HG03378 (cell line): ENCODE measurements around the gene GLCE.
"Not testable (repeated sequence)": the region's sequence is repeated elsewhere in the genome, so short reads cannot be mapped to it uniquely, and the experiment has no call there.

Experiments
- ATAC-seq: cut with Tn5 transposase; IDR thresholded peaks from one replicate; pipeline ENCODE4 v1.9.1; 2021; ENCODE audit warnings: mild to moderate bottlenecking, moderate library complexity; ENCODE audit not compliant: unreplicated experiment

The GLCE gene

GRCh38 chr15:69244798-69245197, 84.4 kb downstream of the GLCE start:
- no peak for ATAC-seq

- ATAC-seq = no peak
These were observed 92.7 kb downstream of the GLCE start for GRCh38 chr15:69253156-69253555.

DNA sequence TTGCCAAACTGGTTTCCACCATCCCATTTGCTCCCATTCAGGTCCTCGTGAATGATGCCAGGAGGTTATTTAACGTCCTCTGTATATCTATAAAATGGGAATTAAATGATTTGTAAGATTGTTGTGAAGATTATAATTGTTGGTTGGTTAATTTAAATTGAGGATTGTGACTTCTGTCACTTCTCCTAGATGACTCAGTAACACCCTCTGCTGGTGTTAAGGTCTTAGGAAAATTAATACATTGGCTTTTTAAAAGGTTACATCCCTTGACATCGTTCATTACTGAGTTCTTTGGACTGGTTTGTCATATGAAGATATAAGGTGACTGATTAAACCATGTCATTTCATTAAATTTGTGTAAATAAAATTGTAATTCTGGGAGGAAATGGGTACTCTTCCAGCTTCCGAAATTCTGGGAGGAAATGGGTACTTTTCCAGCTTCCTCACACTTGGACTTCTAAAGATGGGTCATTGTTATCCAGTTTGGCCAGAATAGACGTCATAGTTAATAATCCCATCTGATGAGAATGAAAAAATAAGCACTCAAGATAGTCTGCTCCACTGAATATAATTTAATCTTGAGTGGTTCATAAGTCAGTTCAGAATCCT, 105.0 kb downstream of the GLCE start:
- no peak for ATAC-seq

DNA sequence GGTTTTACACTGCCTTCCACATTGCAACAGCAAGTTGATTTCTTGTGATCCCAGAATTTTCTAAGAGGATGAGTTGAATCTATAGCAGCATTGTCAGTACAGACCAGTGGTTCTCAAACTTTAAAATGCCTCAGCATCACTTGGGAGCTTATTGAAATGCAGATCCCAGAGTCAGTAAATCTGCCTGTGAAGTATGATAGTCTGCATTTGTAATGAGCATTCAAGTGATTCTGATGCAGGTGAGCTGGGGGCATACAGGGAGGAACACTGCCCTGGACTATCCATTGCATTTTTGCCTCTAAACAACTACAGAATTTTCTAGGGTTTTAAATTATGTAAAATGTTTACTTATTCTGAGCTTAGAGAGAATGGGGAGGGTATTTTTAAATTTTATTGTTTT, 110.8 kb downstream of the GLCE start:
- ATAC-seq = no peak

DNA sequence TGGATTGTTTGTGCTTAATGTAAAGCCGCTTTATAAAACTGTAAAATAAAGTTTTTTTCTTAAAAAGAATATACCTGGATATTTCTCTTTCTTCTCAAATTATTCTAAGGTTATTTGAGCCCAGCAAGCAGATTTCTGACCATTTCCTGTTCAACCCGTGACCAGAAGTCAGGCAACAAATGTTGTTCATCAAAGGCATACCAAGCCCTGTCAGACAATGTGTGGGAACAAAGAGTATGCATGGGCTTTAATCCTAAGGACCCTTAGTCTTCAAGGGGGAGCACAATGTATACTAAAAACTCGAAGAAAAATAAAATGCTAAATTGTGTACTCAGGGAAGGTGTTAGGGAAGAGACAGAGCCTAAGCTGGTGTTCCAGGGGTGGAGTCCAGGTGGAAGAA, 111.7 kb downstream of the GLCE start:
- ATAC-seq = no peak

- ATAC-seq = no peak
These were observed 112.5 kb downstream of the GLCE start for GRCh38 chr15:69272891-69273290.

GRCh38 chr15:69275074-69275670, 114.7 kb downstream of the GLCE start:
- no peak for ATAC-seq

GRCh38 chr15:69275933-69276560, 115.6 kb downstream of the GLCE start:
- no peak for ATAC-seq

GRCh38 chr15:69277316-69277715, 116.9 kb downstream of the GLCE start:
- no peak for ATAC-seq

DNA sequence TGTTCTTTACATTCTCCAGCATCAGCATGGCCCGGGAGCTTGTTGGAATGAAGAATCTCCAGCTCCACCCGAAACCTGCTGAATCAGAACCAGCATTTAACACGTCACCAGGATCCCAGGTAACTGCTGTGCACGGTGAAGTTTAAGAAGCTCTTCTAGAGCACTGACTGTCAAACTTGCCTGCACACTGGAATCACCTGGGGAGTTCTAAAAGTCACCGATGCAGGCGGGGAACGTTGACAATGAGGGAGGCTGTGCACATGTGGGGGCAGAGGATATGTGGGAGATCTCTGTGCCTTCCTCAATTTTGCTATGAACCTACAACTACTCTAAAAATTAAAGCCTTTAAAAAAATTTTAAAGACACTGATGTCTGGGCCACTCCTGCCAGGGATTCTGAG, 119.2 kb downstream of the GLCE start:
- ATAC-seq = no peak

- no peak for ATAC-seq
These were observed 120.3 kb downstream of the GLCE start for GRCh38 chr15:69280783-69281182.

- no peak for ATAC-seq
These were observed 121.8 kb downstream of the GLCE start for GRCh38 chr15:69282104-69282743.

- no peak for ATAC-seq
These were observed 125.4 kb downstream of the GLCE start for GRCh38 chr15:69285834-69286233.

DNA sequence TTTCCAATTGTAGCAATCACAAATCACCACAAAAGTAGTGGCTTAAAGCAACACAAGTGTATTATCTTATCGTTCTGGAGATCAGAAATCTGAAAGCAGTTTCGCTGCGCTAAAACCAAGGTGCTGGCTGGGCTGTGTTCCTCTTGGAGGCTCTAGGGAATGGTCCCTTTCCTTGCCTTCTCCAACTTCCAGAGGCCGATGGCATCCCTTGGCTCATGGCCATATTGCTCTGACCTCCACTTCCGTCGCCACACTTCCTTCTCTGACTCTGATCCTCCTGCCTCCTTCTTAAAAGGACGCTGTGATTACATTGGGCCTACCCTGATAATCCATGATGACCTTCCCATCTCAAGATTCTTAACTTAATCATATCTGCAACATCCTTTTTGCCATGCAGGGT, 127.6 kb downstream of the GLCE start:
- no peak for ATAC-seq

DNA sequence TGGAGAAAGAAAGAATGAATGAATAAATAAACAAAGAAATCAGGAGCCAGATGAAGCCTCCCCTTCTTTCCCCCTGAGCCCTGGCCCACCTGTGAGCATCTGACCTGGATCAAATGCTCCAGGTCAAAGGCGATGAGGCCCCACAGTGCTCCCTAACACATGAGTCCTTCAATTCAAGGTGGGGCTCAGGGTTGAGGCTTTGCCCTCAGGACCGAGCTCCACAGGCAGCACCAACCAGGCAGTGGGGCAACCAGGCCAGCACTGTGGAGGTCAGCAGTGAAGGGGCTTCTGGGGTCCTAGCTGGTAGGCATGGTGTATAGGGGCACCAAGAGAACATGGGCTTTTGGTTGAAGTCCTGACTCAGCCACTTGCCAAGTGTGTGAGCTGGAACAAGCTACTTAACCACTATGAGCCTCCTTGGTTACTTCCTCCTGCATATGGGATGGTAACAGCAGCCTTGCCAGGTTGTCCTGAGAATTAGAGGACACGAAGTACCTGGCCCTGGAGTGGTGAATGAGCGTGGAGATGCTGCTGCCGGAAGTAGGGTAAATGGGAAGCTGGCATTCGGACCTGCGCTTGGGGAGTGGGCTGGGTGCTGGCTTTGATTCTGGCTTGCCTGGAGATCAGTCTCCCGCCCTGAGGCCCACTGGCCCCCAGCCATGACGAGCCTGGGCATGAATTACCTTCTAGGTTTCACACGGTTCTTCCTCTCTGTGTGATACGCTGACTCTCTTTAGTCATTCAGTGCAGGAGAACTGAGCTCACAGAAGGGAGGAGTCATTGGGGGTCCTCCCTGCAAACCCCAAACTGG, 128.3 kb downstream of the GLCE start:
- ATAC-seq = no peak

DNA sequence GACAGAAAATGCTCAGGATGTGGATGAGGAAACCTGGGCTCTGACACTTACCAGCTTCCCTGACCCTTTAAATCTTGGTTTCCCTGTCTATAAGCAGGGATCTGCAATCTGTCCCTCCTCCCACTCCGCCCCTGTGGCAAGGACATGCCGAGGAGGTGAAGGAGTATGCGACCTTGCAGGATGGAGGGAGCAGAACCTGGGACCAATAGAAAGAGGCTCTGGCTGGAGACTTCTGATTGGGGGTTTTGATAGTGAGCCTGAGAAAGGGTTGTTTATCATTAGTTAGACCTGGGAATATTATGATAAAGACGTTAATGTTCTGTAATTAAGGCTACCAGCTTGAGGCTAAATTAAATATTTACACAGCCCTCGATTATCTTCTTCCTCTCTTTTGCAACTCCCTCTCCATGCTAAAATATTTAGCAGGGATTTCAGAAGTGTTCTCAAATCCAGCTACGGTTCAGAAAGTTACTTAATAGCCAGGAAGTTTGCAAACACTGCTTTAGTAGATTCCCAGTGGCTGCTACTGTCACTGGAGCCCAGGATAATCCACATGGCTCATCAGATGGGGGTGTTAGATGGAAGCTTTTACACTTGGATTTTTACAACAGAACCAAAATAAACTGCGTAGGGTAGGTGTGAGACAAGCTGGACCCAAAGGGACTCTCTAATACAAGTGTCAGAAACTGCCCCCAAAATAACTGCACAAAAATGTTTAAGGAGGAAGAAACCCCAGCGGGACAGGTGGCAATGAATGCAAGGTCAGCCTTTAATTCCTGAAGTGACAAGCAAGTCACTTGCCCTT, 129.1 kb downstream of the GLCE start:
- ATAC-seq = no peak

DNA sequence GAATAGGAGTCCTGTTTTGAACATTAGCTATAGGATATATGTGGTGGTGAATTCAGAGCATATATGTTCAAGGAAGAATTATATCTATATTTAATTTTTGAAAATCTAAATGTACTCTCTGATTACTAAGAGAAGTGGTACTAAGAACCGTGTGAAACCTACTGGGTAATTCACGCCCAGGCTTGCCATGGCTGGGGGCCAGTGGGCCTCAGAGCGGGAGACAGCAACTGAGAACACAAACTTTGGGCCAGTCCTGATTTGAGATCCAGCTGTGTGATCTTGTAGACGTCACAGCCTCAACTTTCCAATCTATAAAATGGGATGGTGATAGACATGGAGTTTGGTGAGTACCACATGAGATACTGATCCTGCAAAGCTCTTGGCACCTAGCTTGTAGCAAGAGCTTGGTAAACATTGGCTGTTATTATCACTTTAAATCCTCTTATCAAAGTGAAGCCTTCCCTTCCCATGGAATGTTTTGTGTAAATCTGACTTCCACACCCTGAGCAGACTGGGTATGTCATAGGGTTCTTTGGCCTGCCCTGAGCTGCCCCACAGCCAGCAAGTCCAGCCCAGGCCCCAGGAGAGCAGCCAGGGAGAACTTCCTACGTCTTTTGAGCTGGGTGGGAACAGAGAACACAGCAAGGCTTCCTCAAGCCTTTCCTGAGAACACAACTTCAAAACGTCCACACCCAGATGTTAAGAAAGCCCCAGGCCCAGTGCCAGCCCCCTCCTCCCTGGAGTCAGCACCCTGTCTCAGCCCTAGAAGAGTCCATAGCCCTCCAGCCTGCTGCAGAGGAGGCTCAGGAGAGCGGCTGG, 130.1 kb downstream of the GLCE start:
- ATAC-seq = no peak

DNA sequence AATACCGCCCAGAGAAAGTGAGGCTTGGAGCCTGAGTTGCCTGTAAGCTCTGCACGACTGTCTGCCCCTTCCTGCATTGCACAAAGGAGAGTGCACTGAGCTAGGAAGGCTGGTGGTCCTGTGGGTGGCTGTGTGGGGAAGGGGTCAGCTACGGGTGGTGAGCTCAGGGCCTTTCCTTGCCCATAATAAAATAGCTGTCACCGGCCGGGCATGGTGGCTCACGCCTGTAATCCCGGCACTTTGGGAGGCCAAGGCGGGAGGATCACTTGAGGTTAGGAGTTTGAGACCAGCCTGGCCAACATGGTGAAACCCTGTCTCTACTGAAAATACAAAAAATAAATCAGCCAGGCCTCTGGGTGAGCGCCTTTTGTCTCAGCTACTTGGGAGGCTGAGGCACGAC, 131.2 kb downstream of the GLCE start:
- not testable (repeated sequence) for ATAC-seq

- ATAC-seq = no peak
These were observed 132.5 kb downstream of the GLCE start for GRCh38 chr15:69292826-69293420.
